M059J (cell line): Measurements from ENCODE around the gene RAB6B. TPM values are rescaled to one million over a fixed set of nuclear protein-coding genes. Genes with fewer than 3 reads are reported as not detected.

Source experiments
- DNase-seq: peaks from one replicate; pipeline ENCODE4 v3.0.0-alpha.2; 2012; ENCODE audit warnings: low read depth
- total RNA-seq: library from RNA; depleted of rRNA; stranded (reverse); fragments of >200 nt; shearing (Covaris generic); gene quantifications from 2 replicates; pipeline ENCODE4 v1.2.3, GENCODE V29; 2014

RAB6B gene
- total RNA-seq, 1 experiment from 2014 or later: 0.62 TPM

DNA sequence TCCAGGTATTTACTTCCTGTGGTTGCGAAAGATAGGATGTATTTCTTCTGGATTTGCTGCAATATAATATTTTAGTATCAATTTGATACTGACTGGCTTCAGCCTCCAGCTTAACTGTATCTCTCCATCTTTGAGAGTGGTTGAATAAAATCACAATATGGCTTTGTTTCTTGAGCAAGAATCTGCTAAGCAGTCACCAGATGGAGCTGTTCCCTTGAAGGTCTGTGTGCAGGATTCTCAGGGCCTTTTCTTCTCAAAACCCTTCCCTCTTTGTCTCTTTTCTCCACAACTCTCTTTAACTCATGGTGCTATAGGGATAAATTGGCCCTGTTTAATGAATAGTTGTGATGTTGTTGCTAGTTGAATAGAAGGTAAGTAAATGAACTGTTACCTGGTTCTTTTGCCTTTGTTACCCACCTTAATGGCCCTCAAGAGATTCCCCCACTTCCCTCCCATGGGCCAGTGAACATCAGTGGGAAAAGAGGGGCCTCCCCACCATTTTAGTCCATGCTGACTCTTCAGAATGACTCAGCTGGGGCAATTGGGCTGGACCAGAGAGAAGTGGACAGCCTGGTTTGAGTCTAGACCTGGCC is 34.8 kb upstream of the RAB6B start:
- DNase-seq: peak; percentile 79

DNA sequence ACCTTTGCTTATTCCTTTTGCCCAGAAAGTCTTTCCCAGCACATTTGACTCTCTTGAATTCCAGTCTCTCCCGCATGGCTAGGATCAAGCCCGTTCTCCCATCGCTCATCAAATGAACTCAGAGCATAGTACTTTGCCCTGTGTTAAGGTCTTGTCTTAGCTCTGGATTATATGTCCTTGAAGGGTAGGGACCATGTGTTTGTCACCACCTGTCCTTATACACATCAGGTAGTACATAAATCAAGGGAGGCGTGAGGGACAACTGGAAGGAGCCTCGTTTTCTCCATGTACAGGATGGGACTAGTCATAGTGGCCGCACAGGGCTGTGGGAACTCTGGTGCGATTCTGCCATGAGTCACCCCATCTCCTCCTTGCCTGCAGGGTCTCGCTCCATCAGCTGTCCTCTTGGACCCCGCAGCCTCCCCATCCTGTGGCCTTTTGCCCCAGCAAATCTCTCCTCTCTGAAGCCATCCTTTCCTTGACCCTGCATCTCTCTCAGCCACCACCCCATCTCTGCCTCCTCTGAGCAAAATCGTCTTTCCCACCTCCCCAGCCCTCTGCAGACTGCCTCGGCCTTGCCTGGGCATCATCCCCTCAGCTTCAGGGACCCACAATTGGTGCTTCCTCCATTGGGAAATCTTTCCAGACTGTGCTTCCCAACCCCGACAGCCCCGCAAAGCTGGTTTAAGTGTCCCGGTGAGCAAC is 33.4 kb upstream of the RAB6B start:
- peak; percentile 42 for DNase-seq

DNA sequence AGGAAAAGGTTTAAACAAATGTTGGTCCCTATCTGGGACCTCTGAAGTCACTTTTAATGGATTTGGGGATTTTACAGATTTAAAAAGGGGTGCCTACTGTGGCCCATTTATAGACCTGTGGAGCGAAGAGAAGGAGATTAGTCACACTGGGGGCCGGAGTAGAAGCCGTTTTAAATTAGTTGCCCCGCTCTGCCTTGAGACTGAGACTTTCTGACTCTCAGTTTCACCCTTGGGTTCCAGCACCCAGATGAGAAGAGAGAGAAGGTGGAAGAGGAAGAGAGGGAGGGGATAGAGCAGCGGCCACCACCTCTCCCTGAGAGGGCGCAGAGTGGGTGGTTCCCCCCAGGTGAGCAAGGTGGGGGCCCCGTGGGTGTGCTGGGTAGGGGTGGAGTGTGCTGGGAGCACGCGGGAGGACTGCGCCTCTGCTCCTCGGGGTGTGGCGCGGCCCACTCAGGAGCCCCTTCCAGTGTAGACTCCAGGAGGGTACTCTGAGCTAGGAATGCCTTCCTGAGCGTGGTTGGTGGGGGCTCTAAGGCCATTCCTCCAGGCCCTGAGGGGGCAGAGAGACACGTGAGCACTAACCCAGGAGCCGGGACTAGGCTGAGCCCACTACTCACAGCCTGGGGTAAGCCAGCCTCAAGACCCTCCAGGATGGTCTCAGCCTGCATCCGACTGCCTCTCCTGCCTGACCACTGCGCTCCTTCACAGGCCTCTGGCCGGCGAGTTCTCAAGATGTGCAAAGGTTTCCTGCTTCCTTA is 32.6 kb upstream of the RAB6B start:
- DNase-seq: no peak

DNA sequence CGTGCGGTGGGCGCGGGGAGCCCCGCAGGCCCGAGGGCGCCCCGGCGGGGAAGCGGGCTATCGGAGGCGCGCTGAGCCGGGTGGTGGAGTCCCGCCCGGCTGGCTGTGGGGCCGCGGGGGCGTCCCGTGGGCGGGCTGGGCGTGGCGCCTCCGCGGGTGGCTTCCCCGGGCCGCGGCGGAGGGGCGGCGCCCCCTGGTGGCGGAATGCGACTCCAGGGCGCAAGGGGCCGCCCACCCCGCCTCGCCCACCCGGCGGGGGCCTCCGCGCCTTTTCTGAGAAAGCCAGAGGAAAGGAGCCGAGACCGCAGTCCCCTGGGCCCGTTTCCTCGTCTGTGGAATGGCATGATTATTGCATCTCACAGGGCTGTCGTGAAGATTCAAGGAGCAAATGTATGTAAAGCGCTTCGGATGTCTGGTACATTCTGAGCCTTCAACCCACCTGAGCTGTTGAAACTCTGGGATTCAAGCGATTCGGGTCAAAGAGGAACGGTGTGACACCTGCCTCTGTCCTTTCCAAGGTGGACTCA is 31.9 kb upstream of the RAB6B start:
- no peak for DNase-seq

DNA sequence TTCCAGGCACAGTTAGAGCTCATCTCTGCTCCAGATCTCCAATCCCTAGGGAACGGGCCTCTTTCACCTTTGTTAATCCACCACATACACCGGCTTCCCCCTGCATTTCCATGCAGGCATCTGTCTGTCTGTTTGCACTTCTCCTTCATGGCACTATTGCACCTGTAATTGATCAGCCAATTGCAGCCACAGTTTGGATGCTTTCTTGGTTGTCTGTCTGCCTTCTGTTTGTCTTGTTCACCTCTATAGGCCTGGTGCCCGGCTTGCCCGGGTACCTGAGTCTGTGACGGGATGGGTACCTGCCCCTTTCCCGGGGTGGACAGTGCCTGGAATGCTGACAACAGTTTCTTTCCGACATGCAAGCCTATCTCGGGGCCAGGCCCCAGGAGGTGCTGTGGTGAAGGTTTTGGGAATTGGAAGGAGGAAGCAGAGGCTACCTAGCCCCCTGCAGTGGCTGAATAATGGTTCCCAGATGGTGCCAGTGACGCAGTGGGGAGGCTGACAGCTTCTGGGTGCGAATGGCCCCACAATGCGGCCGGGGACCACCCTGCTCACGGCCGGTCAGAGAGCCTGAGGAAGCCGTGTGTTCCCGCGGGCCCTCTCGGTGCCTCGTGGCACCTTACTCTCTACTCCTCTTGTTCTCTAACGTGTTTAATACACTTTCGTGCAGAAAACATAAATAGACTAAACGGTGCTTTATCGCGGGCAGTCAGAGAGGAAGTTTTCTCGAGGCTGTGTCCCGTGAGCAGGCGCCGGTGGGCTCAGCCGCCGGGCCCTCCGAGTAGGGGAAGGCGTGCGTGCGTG is 31.3 kb upstream of the RAB6B start:
- DNase-seq: no peak

DNA sequence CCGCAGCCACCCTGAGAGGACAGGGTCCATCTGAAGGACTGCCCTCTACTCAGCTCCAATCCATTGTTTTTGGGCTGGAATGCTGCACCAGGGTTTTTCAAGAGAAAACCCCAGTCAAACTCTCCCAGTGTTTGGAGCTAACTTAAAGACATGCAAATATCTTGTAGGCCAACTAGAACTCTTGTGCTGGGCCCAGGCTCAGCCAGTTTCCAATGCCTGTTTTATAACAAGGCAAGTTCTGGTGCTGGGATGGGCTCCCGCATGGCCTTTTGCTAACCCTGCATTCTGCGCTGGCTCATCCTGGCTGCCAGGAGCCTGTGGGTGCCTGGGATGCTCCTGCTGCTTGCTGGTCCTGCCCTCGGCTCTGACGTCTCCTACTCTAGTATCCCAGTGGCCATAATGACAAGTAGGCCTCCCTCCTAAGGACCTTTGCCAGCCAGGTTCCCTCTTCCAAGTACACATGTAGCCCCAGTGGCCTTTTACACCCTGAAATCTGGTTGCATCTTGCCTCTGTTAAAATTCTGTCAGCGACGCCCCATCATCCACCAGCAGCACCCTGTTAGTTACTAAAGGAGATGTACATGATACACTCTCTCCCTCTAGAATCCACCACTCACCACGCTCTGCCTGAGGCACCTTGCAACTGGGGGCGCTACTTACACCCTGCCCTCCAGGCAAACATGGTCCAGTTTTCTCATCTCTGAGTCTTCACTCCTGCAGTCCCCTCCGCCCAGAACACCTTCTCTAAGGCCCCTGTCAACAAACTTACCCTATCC is 30.5 kb upstream of the RAB6B start:
- DNase-seq: no peak

DNA sequence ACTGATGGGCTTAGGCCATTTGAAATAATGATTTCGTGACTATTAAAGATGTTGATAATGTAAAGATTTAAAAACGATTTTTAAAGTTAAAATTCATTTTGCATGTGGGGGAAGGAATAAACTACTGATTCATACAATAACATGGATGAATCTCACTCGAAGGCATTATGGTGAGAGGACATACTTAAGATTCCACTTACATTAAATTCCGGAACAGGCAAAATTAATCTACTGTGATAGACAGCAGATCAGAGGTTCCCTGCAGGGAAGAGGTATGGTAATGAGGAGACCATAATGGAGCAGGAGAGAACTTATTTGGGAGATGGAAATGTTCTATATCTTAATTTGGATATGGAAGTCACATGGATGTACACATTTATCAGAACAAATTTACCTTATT is 28.4 kb upstream of the RAB6B start:
- DNase-seq: no peak

DNA sequence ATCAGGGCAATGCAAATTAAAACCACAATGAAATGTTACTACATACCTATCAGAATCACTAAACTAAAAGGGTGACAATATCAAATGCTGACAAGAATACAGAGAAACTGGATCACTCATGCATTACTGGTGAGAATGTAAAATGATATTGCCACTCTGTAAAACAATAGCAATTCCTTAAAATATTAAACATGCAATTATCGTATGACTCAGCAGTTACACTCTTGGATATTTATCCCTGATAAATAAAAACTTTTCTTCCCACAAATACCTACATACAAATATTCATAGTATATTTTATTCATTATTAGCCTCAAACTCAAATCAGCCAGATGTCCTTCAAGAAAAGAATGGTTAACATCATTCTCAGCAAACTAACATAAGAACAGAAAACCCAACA is 25.9 kb upstream of the RAB6B start:
- DNase-seq: no peak

DNA sequence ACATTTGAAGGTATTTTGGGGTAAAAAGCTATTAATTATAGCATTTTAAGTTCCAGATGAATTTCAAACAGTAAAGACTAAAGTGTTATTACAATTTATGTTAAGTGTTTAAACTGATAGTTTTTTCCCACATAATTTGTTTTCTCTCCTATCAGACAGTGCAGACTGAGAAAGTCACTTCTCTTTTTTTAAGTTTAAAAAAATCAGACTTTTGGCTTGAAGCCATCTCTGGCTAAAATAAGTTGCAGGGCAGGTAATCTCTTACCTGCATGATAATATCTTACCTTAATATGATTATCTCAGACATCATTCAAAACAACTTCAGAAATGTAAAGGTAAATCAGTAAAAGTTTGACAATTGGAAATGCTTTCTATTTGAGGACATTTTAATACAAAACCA is 21.5 kb upstream of the RAB6B start:
- no peak for DNase-seq

DNA sequence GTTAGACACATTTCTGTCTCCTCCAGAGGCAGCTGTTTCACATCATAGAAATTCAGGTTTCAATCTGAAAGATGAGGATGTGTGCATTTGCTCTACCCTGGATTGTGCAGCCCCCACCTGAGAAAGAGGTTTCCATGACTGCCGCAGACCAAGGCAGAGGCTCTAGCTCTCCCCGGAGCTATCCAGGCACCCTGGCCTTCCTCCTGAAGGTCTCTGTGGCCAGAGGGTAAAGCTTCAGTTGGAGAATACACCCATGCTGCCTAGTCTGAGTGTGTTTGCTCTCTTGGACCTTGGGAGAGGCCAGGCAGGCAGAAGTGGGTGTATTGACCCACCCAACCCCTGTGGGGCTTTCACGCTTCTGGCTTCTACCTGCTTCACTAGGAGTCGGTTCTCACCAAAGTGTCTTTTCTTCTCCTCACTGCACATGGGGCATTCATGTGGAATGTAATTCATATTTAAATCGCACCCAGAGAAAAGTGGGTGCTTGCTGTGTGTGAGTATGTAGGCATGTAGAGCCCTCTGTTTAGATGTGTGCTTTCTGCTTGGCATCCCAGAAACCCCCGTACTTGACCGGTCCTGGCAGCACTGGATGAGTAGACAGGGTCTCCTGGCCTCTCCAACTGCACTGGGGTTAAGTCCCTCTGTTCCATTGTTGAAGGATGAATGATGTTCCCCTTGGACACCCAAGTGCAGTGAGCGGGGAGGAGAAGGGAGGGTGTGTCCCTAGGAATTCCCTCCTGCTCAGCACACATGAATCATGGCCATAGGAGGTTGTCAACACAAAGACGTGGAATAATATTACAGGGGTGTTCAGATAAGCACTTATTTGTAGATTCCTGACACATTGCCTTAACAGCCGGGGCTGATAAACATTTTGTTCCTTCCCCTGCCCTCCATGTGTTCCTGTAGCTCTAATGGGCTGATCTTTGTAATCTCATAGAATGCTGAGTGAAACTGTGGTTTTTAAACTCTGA is 20.3 kb upstream of the RAB6B start:
- DNase-seq: no peak

DNA sequence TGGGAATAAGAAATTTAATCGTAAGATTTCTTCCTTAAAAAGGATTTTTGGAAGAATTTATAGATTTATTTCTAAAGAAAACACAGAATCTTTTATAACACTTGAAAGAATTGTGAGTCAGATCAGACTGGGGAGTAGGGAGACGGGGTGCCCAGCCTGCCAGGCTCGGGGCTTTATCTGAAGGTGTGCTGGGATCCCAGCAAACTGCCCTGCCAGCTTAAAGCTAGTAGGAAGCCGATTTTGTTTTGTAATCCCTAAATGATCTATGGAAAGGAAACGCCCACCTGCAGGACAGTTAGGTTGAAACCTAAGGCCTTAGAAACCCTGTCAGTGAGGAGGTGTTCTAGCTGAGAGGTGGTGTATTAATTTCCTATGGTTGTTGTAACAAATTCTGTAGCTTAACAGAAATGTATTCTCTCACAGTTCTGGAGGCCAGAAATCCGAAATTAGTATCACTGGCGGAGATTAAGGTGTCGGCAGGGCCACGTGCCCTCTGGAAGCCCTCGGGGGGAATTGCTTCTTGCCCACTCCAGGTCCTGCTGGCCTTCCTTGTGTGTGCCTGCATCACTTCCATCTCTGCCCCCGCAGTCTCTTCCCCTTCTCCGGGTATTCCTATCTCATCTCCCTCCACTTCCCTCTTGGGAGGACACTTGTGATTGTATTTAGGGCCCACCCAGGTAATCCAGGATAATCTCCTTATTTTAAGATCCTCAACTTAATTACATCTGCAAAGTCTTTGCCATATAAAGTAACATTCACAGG is 19.3 kb upstream of the RAB6B start:
- no peak for DNase-seq

DNA sequence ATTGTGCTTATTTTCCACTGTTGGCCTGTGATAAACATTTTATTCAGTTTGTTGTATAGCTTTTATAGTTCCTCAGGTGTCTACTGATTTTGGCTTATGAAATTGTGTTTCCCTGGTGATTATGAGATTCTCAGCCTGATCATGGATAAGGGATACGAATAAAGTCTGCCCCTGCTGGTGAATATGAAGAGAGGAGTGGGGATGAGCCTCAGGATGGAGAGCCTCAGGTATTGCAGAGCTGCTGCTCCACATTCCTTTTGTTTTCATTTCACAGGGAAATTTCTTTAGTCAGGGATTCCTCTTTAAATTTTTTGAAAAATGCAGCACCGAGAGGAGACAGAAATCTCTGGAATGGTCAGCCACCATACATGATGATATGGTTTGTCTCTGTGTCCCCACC is 14.7 kb upstream of the RAB6B start:
- DNase-seq: no peak

DNA sequence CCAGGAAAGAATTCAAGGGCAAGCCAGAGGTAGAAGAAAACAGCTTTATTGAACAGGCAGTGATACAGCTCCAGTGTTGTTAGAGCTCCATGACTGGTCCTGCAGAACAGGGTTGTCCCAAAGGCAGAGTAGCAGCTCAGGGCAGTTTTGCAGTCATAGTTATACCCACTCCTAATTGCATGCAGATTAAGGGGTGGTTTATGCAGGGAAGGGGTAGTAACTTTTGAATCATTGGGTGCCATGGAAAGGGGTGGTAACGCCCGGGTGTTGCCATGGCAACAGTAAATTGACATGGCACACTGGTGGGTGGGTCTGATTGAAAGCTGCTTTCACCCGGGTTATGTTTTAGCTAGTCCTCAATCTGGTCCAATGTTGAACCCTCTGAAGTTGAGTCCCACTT is 9.7 kb upstream of the RAB6B start:
- DNase-seq: no peak

DNA sequence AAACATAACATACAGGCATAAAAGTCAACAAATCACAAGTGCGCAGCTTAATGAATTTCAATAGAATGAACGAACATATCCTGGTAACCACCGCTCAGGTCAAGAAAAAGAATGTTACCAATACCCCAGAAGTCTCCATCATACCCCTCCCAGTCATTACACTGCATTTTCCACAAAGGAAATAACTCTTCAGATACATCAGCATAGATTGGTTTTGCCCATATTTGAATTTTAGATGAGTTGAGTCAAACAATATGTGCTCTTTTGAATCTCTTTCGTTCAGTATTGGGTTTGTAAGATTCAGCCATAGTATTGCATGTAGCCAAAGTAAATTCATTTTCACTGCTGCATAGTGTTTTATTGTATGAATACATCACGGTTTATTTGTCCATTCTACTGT is 6.2 kb upstream of the RAB6B start:
- no peak for DNase-seq

DNA sequence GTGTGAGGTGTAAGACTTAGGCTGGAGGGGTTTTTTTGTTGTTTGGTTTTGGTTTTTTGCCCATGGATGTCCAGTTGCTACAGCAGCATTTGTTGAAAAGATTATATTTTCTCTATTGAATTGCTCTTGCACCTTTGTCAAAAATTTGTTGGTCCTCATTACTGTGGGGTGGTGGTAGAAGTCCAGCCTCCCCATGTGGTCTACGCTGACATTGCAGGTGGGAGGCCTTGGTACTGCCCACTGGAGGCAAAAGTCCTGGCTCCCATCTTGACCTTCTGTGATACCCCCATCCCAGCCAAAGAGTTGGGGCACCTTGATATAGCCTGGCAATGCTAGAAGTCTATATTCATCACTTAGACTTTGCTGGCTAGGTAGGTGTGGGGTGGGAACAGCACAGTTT is 5.4 kb upstream of the RAB6B start:
- no peak for DNase-seq

DNA sequence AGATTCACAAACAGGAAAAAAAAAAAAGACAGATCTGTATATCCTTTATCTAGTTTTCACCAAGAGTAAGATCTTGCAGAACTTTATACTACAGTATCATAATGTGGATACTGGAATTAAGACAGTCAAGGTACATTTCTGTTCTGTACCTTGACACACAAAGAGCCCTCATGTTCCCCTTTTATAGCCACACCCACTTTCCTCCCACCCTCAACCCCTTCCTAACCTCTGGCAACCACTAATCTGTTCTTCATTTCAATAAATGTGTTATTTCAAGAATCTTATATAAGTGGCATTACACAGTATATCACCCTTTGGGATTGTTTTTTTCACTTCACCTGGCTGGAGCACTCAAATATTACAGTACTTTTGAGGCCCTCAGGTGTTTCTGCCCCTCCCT is 3.6 kb upstream of the RAB6B start:
- DNase-seq: no peak

DNA sequence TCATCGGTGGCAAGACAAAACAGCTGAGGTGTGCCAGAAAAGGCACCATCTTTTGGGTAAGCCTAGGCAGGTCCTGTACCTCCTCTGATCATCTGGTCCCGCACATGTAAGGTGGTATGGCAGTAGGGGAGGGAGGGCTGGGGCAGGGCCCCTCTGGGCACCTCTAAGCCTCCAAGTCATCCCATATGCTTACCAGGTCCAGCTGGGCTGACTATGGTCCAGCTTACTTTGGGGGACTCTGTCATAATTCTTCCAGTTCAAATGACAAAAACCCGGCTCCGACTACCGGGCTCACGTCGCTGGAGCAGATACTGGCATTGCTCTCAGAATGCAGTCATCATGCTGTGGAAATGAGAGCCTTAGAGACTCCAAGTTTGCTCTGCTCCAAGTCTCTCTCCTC is 1.9 kb upstream of the RAB6B start:
- DNase-seq: no peak

DNA sequence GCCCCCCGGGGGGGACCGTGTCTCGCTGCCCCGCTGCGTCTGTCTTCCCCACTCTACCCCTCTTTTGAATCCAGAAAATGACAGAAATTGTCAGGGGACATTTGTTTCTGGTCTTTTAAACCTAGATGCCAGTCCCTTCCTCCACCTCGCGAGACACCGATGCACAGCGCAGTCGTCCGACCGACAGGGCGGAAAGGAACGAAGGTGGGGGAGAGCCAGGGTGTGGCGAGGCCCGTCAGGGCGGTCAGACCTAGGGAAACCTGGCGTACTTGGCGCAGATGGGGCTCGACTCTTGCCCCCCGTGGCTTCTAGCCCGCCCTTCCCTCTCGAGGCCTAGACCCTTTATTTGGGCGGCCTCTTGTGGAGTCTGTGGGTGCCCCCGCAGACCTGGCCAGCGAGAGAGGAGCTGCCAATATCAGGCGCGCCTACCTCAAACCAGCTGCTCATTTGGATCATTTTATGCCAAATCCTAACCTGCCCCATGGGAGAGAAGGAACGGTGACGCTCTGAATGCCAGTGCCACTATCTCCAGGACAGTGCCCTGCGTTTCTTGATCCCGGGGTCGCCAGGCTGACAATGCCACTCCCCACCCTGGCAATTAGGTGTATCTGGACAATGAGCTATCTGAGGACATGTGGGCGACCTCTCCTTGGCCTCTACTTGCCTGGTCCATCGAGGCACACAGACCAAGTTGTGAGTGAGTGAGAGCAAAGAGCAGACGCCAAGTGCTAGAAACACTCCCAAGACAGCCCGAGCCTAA is 500 bp upstream of the RAB6B start:
- DNase-seq: peak; percentile 34
